HepG2 (cell line): Measurements from ENCODE around the gene BLVRB. TPM values are rescaled to one million over a fixed set of nuclear protein-coding genes. Genes with fewer than 3 reads are reported as not detected.
A peak's percentile ranks its signal among the peaks of the same experiment; 100 is the strongest.

ENCODE experiments used
- GZF1 ChIP-seq: sonication (generic); formaldehyde crosslinking; IDR thresholded peaks from 2 replicates; pipeline ENCODE4 v1.5.1; 2020; ENCODE audit warnings: mild to moderate bottlenecking, missing genetic modification reagents
- MEIS1 ChIP-seq: sonication (generic); formaldehyde crosslinking; IDR thresholded peaks from 2 replicates; pipeline ENCODE4 v1.9.0; 2021; ENCODE audit warnings: mild to moderate bottlenecking, missing genetic modification reagents, moderate library complexity, borderline replicate concordance
- NBN ChIP-seq: fragments of 450-650 bp; conservative IDR thresholded peaks from 2 replicates; pipeline ENCODE4 v1.6.1; 2017
- NFKB2 ChIP-seq: sonication (generic); formaldehyde crosslinking; IDR thresholded peaks from 2 replicates; pipeline ENCODE4 v1.4.0; 2020; ENCODE audit warnings: missing genetic modification reagents, borderline replicate concordance
- RXRA ChIP-seq: sonication (generic); formaldehyde crosslinking; IDR thresholded peaks from 2 replicates; pipeline ENCODE4 v1.5.1; 2020; ENCODE audit warnings: missing genetic modification reagents
- STAT5B ChIP-seq: sonication (generic); formaldehyde crosslinking; IDR thresholded peaks from 2 replicates; pipeline ENCODE4 v1.4.0; 2020; ENCODE audit warnings: missing genetic modification reagents
- ZBTB40 ChIP-seq, 2 experiments: fragments of 450-650 bp in 1 of 2; sonication (generic) in 1 of 2; formaldehyde crosslinking in 1 of 2; IDR thresholded peaks; 2 replicates each; pipeline versions ENCODE4 v1.6.1 to v1.8.0; 2016 to 2022; ENCODE audit warnings: antibody characterized with exemption in 1 of 2, mild to moderate bottlenecking in 1 of 2, missing genetic modification reagents in 1 of 2
- ZNF230 ChIP-seq: sonication (generic); formaldehyde crosslinking; IDR thresholded peaks from 2 replicates; pipeline ENCODE4 v1.4.0; 2020; ENCODE audit warnings: mild to moderate bottlenecking, missing genetic modification reagents
- ZNF276 ChIP-seq: sonication (generic); formaldehyde crosslinking; IDR thresholded peaks from 2 replicates; pipeline ENCODE4 v1.4.0; 2020; ENCODE audit warnings: mild to moderate bottlenecking, low read depth, missing genetic modification reagents
- ZNF296 ChIP-seq: sonication (generic); formaldehyde crosslinking; conservative IDR thresholded peaks from 2 replicates; pipeline ENCODE4 v1.5.0; 2020; ENCODE audit warnings: mild to moderate bottlenecking, missing genetic modification reagents
- ZNF547 ChIP-seq: sonication (generic); formaldehyde crosslinking; IDR thresholded peaks from 2 replicates; pipeline ENCODE4 v1.5.1; 2020; ENCODE audit warnings: mild to moderate bottlenecking, missing genetic modification reagents
- ZNF549 ChIP-seq: sonication (generic); formaldehyde crosslinking; IDR thresholded peaks from 2 replicates; pipeline ENCODE4 v1.5.0; 2020; ENCODE audit warnings: missing genetic modification reagents
- ZNF616 ChIP-seq: sonication (generic); formaldehyde crosslinking; IDR thresholded peaks from 2 replicates; pipeline ENCODE4 v1.5.0; 2020; ENCODE audit warnings: low read depth, mild to moderate bottlenecking, missing genetic modification reagents
- ZNF639 ChIP-seq: conservative IDR thresholded peaks from 2 replicates; pipeline ENCODE4 v1.6.1; 2018; ENCODE audit warnings: missing genetic modification reagents
- ZNF768 ChIP-seq: sonication (generic); formaldehyde crosslinking; IDR thresholded peaks from 2 replicates; pipeline ENCODE4 v1.4.0; 2020; ENCODE audit warnings: missing genetic modification reagents
- ZUFSP ChIP-seq: sonication (generic); formaldehyde crosslinking; IDR thresholded peaks from 2 replicates; pipeline ENCODE4 v1.9.0; 2021; ENCODE audit warnings: missing genetic modification reagents, mild to moderate bottlenecking, borderline replicate concordance
- polyA plus RNA-seq, 8 experiments: library from polyadenylated mRNA; depleted of rRNA in 3 of 8; stranded (reverse) in 7 of 8; unstranded in 1 of 8; fragments of >200 nt; fragmentation: Illumina TruSeq in 4 of 8; extraction: Trizol in 4 of 8; gene quantifications; 2 replicates each; pipeline versions ENCODE4 v1.2.1 to v1.2.3, GENCODE V29; 2011 to 2016; ENCODE audit warnings: low read depth in 4 of 8, missing spikeins in 1 of 8, mixed read lengths in 1 of 8; ENCODE audit not compliant: insufficient read depth in 1 of 8
- total RNA-seq, 5 experiments: library from RNA; depleted of rRNA; stranded (reverse); fragments of >200 nt; fragmentation: Illumina TruSeq; extraction: Trizol; gene quantifications; 2 replicates each; pipeline ENCODE4 v1.2.3, GENCODE V29; 2016; ENCODE audit warnings: low read depth in 1 of 5

Gene BLVRB
- total and polyA plus RNA-seq, 2 of the 13 experiments (the other 11 are each of a cell fraction or from before 2014, with no cell fraction given), result 25.9 to 51.4 TPM

- no peak for TF ChIP-seq ZBTB40 (IDR thresholded peaks at IDR 0.05)
- no peak for TF ChIP-seq ZBTB40 (CRISPR knock-in tag; IDR thresholded peaks at IDR 0.05)
- TF ChIP-seq MEIS1 (CRISPR knock-in tag), result 0 out of 2 replicates have a peak, but pooled peaks have one; percentile 42
- no peak for TF ChIP-seq ZNF547 (CRISPR knock-in tag)
- TF ChIP-seq ZNF639, result no peak
- TF ChIP-seq ZNF230 (CRISPR knock-in tag), result no peak
- peak; percentile 69 for TF ChIP-seq RXRA (CRISPR knock-in tag)
- TF ChIP-seq ZUFSP (CRISPR knock-in tag), result no peak
- TF ChIP-seq ZNF296, result no peak
- TF ChIP-seq ZNF768 (CRISPR knock-in tag), result no peak
- TF ChIP-seq ZNF616 (CRISPR knock-in tag), result no peak
- TF ChIP-seq ZNF276 (CRISPR knock-in tag), result no peak
- TF ChIP-seq GZF1 (CRISPR knock-in tag), result no peak
- no peak for TF ChIP-seq NBN
- TF ChIP-seq ZNF549, result no peak
- TF ChIP-seq STAT5B (CRISPR knock-in tag), result no peak
- TF ChIP-seq NFKB2 (CRISPR knock-in tag), result no peak
These were observed 3.8 kb downstream of the BLVRB start (continued) for GRCh38 chr19:40461669-40462221.
